Activated CD8-positive, alpha-beta memory T cell treated with anti-CD3 and anti-CD28 coated beads, Interleukin-2, amount 50 U/mL, for 24 hours (primary cell): Measurements from ENCODE around the gene SORCS1.

Experiments
- DNase-seq: peaks from one replicate; pipeline ENCODE4 v3.0.0-alpha.2; 2020; ENCODE audit errors: extremely low read depth

Gene SORCS1

DNA sequence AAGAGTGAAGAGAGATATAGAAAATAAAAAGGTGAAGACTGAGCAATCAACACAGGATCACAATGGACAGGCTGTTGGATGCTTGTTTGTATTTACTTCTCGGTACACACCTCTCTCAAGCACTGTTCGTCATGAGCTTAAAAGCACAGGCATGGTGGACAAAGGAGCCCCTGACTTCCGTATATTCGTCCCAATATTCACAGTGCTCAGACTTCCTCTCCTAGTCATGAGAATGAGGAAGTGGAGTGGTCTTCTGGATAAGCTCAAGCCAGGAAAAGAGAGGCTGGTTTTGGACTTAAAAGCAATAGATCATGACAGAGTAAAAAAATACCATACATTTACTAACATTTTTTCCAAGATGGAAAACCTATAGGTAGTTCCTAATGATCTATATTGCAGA, 172.5 kb downstream of the SORCS1 start:
- DNase-seq: no peak

DNA sequence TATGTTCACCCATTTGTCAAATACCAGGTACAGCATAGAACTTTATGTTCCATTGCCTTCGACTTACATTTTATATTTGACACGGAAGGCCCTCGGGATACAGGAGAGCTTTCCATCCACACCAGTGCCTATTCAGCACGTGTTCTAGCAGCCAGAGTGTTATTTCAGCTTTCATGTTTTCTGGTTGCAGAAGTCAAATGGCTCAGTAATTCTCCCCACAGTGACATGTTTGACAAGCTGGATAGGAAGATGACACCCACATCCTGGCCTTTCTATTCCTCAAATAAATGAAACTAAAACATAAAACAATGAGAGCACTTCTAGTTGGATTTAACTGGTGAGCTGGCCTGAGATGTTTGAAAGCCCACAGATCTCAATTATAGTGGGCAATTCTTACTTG, 173.4 kb downstream of the SORCS1 start:
- DNase-seq: no peak

DNA sequence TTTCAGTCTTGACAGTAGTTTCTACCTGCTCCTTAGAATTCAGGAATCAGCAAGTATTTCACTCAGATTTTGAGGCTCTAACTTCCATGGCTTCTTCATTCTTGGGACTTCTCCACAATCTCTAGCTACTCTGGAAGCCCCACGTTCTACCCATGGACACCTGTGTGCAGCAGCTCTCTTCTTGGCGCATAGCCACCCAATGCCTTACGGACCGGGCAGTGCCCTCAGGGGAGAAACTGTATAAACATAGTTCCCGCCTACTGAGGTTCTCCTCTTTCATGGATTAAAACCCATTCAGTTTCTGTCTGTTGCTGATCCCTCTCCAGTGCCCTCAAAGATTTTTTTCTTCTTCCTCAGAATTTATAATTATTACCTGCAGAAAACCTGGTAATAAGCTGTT, 177.1 kb downstream of the SORCS1 start:
- no peak for DNase-seq

DNA sequence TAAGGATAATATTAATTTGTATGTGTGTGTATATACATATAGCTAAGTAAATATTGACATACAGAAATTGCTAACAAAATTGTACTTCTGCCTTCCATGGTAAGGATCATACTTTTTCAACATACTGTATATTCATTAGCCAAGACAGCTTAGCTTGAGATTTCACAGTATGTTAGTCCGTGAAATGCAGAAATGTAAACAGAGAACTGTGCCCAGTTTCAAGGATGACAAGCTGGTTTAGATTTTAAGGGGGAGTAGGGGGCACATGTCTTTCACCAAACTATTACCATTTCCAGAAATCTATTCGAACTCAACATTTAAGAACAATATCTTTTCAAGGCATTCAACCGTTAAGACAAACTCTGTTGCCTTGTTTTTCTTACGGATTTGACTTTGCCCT, 182.2 kb downstream of the SORCS1 start:
- no peak for DNase-seq

DNA sequence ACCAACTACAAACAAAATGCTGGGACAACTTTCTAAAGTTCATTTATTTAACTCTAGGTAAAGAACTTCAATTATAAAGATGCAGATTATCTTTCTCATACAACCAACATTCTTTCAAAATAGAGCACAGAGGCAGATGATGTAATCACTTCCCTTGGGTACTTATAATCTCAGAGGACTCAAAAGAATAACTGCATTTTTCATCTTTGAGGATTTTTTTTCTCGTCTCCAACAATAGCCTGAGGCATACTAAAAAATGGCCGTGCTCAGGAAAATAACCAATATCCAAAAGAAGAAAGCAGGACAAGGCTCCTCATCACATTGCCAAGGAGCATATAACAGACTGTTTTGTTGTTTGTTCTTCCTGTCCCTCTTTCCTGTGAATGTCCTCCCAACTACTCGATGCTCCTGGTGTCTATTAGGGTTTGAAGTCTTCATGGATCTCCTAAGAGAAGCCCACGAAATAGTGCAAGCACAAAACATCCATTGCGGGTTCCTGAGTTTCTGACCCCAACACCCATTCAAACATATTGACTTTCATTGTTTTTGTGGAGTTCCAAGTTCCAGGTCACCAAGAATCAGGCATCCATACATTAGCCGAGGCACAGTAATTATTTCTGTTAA, 182.9 kb downstream of the SORCS1 start:
- no peak for DNase-seq

DNA sequence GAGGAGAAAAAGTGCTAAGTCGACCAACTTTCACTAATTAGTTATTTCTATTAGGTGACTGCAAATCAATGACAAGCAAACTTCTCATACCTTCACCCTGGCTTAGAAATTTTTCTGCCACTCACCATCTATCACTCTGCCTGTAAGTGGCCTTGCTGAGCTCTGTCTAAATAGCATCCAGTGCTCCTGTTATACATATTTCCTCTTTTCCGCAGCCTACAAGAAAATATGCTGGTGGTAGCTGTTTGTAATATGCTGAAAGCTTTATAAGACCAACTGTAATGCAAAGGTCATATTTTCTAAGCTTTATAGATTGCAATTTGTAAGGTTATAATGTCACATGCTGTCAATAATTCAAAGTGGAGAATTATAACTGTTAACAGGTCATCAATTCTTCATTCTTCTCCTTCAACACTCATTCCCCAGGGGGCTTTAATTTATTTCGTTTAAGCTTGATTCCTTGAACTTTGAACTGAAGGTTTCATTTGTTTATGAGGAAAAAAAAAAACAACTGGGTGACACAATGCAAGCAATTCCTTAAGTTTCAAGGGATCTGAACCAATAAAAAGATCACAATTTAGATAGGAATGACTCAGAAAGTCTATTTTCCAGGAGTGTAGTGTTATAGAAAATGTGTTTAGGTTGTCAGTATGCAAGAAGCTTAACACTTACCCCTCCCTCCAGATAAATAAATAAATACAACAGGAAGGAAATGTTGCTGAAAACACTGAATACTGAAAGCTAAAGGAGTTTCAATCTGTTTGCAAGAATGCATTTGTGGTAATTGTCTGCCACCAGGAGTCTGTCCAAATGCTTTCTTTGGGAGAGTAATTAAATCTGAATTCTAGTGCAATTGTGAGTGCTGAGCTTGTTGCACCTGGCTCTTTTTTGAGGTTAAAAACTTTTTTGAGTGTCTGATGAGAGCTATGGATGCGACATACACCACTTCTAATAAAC, 183.7 kb downstream of the SORCS1 start:
- DNase-seq: no peak

DNA sequence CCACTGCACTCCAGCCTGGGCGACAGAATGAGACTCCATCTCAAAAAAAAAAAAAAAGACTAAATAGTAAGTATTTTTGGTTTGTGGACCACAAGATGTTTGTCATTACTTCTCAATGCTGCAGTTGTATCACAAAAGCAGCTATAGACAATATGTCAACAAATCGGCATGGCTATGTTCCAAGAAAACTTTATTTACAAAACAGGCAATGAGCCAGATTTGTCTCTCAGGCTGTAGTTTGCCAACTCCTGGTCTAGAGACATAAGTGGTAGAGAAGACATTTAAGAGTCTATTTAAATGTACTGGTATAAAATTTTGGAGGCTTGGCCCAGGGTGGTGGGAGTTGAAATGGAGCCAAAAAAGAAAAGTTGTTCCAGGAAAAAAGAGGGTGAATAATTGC, 185.8 kb downstream of the SORCS1 start:
- no peak for DNase-seq

DNA sequence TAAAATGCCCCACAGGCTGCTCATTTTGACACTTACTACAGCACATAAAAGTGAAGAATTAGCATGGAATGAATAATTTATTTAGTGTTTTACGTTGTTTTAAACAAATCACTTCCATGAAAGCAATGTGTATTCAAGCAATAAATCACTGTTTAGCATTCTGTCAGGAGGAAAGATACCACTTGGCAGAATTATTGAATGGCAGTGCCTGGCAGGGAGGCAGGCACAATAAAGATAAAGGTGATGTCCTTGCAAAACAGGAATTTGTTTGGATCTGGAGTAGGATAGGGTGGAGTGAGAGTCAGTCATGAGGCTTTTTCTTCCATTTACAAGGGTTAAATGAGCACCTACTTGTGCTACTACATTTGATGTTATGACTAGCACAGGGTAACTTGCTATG, 190.8 kb downstream of the SORCS1 start:
- DNase-seq: no peak

DNA sequence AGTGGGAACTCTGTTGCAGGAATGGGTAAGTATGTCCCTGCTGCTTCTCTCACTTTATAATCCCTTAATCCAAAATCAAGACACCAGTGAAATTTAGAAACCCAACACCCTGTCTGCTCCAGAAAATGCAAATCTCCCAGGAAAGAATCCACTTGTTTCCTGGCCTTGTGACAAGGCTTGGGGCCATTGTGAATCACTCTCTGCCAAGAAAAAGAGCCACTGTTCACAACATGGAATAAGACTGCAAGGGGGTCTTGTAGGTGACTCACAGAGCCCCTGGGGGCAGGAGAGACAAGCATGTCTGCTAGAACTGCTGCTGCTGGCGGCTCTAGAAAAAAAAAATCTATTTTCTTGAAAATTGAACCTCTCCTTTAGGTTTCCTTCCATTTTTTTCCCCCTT, 191.2 kb downstream of the SORCS1 start:
- DNase-seq: no peak

DNA sequence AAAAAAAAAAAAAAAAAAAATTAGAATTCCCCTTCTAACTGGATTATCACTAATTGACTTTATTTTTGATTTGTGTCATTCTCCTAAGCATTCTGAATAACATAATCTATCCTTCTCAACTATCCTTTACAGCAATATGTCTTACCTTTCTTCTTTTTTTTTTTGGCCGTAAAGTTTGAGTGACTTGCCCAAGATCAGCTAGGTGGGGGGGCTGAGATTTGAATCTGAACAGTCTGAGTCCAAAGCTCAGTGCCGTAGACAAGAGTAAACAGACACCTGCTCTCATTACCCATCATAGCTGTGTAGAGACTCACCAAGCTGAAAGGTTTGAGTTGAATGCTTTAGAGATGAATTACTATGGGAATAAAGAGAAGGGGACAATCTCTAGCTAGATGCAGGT, 192.1 kb downstream of the SORCS1 start:
- DNase-seq: no peak

DNA sequence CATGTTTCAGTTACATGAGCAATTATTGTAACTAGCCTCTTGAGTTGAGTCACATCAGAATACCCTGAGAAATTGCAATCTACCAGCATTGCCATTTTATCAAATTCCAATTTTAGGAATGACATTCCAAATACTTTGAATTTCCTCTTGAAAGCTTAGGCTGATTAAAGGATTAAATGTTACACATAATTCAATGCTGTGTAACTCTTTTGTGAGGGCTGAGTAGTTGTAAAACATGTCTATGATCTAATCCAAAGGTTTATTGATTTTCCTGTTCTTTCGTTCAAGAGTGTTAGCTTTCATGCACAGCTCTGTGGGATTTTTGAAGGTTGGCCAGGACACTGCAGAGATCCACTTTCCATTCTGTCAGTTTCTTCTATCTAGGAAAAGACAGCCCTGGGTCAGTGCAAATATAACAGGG, 193.1 kb downstream of the SORCS1 start:
- no peak for DNase-seq

DNA sequence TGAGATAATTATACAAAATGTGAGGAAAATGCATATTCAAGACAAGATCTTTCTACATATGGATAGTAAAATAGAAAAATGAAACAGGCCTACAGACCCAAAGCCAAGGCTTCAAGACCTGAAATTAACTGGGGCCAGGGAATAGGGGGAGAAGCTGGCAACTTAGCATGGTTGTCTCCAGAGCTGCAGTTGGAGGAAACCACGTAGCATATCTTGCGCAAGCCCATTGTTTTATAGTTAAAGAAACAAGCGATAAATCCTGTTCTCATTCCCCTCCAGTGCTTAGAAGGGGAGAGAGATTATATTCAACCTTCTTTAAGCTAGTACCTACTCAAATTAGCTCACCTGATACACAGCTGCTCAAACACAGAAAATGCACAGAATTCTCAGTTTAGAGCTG, 197.1 kb downstream of the SORCS1 start:
- DNase-seq: no peak

DNA sequence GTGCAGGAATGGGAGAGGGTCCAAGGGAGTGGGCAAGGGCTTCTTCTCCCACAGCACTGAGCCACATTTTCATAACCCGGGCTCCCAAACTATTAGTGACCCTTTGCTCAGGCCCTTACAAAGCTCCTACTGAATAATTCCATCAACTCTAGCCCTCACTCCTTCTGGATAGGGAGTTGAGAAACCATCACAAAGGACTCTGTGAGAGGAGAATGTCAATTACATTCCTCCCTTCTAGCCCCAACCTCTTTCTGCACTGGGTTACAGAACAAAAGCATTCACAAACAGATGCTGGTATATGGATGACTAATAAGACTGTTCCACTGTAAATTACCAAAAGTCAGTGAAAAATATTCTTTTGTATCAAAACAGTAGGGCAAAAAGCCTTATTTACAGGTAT, 203.7 kb downstream of the SORCS1 start:
- DNase-seq: no peak

DNA sequence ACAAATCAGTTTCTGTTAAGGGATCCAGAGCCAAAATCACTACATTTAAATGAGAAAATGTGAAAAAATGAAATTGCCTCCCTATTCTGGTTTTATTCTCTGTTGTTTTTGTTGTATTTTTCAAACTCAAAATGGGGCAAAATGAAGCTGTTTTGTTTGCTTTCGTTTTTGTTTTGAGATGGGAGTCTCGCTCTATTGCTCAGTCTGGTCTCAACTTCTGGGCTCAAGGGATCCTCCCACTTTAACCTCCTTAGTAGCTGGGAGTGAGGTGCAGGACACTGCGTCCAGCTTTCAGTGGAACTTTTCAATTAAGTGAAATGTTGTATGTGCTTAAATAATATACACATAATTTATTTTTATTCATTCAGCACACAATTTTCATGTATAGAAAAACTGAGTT, 205.0 kb downstream of the SORCS1 start:
- DNase-seq: no peak

DNA sequence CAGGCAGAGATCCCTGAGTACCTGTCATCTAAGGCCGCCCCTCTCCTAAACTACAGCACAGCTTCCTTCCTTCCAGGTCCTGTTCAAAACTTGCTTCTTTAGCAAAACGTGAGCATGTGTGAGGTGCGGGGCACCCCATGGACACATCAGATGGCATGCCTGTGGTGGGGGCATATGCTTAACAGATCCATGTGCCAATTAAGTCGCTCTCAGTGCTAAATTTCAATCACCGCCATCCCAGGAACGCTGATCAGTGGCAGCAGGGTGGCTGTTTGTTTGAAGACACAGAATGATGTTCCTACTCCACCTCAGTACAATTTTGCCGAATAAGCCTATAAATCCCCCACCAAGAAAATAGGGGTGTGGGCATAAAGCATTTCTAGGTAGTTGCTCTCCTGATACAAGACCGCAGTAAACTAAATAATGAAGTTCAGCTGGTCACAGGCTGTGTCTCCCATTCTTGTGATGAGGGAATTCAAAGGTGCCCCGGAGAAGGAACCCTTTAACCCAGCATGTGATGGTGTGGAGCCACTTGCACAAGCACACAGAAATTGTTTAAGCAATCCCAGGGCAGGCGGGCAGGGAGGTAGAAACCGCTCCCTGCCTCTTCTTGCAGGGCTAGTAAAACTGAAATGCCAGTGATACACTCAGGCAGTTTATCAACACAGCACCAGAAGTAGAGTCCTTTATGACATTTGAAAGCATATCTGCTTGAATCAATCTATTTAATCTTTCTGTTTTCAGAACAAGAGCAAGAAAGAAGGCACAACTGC, 205.7 kb downstream of the SORCS1 start:
- DNase-seq: no peak

DNA sequence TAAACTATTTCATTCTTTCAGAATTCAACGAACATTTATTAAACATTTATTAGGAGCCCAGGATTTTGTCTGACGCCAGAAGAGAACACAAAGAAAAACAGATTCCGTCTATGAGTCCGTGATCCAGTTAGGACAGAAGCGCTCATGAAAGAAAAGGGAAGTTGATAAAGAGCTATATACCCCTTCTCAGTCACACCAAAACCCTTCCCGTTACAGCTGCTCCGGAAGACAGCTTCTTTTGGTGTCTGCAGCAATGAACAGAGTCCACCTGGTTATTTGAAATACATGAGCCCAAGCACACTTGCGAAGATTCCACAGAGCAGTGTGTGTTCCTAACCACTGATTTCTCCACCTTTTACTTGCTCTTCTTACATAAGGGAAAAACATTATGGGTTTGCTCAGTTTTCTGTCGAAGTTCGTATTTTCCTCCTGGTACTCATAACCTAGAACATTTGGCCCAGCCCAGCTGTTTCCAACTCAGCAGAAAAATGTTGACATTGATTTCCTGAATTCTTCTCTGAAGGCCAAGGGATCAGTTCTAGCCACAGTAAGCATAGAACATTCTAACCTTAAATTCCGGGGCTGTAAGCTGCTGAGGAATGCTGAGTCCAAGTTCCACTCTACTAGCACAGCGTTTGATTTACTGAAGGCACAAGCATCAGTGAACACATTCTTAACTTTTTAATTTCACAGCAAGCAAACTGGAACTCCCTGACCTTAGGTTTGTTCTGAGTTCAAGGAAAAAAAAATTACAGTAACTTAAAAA, 206.5 kb downstream of the SORCS1 start:
- DNase-seq: no peak

DNA sequence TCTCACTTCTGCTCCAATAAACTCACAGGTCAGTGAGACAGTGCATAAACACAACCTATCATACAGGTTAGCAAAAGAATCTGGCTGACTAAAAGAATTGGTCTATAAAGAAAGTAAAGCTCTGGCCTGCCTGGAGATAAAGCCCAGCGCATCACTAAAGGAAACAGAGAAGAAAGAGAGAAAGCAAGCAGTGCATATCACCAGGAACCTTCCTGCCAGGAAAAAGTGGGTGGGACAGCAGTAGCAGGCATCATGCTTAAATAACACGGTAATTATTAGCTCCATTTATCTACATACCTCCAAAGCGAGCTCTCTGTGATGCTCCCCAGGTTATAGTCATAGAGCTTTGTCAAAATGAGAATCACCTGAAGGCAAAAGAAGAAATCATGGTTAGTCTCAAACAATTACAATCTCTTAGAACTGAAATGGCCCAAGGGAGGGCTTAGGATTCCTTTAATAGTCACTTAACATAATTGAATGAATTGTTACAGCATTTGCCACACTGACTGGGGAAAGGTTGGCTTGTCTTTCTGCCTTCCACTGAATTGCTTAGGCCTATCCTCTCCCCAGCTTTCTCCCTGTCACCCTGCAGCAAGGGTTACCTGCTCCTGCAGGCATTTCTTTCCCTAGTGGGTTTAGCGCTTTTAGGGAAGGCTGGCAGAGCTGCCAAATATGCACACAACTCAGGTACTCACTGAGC, 208.1 kb downstream of the SORCS1 start:
- no peak for DNase-seq

DNA sequence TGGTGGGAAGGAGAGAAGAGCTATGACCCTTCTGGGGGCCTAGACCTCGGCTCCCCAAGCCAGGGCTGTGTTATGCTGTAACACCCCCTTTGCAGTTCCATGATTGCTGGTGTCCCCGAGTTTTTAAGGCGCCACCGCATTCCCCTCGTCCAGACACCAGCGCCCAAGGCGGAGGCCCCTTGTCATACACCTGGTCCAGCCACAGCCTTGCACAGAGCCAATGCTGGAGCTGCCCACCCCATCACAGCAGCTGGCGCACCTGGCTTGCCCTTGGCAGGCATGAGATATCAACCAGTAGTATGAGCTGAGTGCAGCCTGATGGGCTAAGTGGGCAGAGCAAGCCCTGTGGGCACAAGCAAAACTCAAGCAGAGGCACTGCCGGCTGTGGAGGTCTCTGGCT, 209.4 kb downstream of the SORCS1 start:
- DNase-seq: no peak

DNA sequence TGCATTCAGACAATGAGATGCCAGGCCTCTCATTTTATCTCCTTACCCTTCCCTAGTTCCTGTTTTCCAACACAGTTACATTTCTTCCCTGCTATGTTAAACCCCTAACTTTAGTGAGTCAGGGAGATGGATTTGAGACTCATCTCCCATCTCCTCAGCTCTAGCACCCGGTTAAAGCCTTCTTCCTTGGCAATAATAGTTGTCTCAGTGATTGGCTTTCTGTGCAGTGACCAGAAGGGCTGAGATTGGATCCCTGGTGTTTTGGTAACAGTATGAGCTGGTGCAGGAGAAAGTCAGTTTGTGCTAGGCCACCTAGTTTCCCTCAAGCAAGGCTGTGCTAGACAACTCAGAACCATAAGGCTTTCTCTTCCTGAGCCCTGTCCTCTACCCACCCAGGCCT, 212.5 kb downstream of the SORCS1 start:
- no peak for DNase-seq

DNA sequence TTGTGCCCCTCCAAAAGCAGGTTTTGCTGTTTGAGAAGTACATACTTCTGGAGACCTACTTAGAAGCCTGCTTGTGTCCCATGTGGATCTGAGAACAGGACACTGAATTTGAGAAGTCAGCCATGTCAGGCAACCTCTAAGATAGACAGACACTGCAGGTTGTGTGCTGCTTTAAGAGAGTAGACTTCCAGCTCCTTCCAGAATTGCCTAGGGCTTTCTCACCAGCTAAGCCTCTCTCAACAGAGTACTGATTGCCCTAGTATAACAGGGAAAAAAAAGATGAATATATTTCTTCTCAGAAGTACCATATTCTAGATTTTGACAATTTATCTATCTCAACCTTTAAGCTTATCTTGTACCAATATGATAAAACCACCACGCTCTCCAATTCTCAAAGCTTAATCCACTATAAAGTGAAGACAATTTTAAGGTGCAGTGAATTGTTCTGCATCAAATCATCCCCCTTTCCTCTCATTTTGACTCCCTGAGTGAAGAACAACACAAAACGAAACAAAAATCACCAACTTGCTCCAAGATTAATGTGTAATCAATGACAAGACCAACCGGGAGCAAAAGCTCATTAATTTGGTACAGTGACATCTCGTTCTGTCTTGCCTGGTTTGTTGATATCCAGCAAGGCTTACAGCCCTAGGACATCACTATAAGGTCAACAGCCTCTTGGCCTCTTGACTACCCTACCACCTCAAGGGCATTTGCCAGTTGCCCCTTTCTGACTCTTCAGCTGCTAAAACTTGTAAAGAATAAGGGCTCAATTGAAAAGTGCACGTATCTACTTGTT, 214.6 kb downstream of the SORCS1 start:
- DNase-seq: no peak
